KOPT-K1 (cell line): ENCODE data around the gene PIK3R1.

Source experiments
- H3K27ac ChIP-seq: fragments of 200-600 bp; sonication (generic); 2 replicates; pipeline ENCODE4 v1.5.1; 2016; ENCODE audit warnings: antibody characterized with exemption, mild to moderate bottlenecking, low read depth, low read length; ENCODE audit not compliant: poor library complexity, severe bottlenecking
- H3K36me3 ChIP-seq: fragments of 200-600 bp; sonication (generic); 2 replicates; pipeline ENCODE4 v1.5.1; 2017; ENCODE audit warnings: antibody characterized with exemption, mild to moderate bottlenecking, low read length, moderate library complexity; ENCODE audit not compliant: insufficient read depth
- H3K9me3 ChIP-seq: fragments of 200-600 bp; sonication (generic); 2 replicates; pipeline ENCODE4 v1.5.1; 2017; ENCODE audit warnings: antibody characterized with exemption, low read length, mild to moderate bottlenecking; ENCODE audit not compliant: insufficient read depth, poor library complexity, severe bottlenecking

PIK3R1 gene

GRCh38 chr5:68215208-68215897 lies at the start of gene PIK3R1:
Gene PIK3R1, plus strand, starts transcription at chr5:68215756. Its CDS starts 10,920 bp downstream, at chr5:68226676.
- Histone ChIP-seq H3K27ac (peak within 1 kb of the TSS; percentile 98), H3K36me3 (peaks cover 12% of the 10 kb centered on the region; the same call in 1 of the 2 replicates), H3K9me3 (peaks cover 14% of the 10 kb centered on the region)

GRCh38 chr5:68167195-68167651 lies 48.3 kb upstream of the PIK3R1 start:
- H3K9me3 ChIP-seq, result no peaks in the 10 kb centered on the region
- H3K36me3 ChIP-seq, result no peaks in the 10 kb centered on the region
- H3K27ac ChIP-seq, result no peak overlapping the region

- Histone ChIP-seq H3K27ac (no peak overlapping the region), H3K9me3 (no peaks in the 10 kb centered on the region), H3K36me3 (no peaks in the 10 kb centered on the region)
Observed at GRCh38 chr5:68169903-68170302, 45.7 kb upstream of the PIK3R1 start.

- no peaks in the 10 kb centered on the region for H3K9me3 ChIP-seq
- no peak overlapping the region for H3K27ac ChIP-seq
- H3K36me3 ChIP-seq, result no peaks in the 10 kb centered on the region
Observed at GRCh38 chr5:68170826-68171558, 44.6 kb upstream of the PIK3R1 start.

GRCh38 chr5:68172314-68172713 lies 43.2 kb upstream of the PIK3R1 start:
- Histone ChIP-seq H3K36me3 (no peaks in the 10 kb centered on the region), H3K27ac (no peak overlapping the region), H3K9me3 (no peaks in the 10 kb centered on the region)

DNA sequence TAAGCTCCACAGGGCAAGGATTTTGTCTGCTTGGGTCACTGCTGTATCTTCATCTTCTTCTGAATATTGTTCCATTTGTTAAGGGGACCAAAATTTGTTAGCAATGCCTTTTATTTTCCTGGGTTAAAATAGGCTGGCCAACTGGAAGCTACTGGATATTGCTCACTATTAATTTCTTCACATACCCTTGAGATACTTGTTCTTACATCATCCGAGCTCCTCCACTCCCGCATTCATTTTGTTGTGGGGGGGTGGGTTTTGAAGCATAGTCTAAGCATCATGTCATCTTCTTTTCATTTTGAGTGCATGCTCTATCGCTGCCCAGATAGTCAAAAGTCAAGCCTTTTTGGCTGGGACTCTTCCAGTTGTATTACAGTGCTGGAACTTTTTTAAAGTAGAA lies 42.5 kb upstream of the PIK3R1 start:
- H3K27ac ChIP-seq, result no peak overlapping the region

DNA sequence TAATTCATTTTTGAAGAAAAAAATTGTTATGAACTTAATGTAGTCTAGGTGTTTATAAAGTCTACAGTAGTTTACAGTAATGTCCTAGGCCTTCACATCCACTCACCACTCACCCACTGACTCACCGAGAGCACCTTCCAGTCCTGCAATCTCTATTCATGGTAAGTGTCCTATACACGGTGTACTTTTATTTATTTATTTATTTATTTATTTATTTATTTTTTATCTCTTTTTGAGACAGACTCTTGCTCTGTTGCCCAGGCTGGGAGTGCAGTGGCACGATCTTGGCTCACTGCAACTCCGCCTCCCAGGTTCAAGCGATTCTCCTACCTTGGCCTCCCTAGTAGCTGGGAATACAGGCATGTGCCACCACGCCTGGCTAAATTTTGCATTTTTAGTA lies 39.3 kb upstream of the PIK3R1 start:
- Histone ChIP-seq H3K36me3 (no peaks in the 10 kb centered on the region), H3K9me3 (no peaks in the 10 kb centered on the region), H3K27ac (no peak overlapping the region)

More for the DNA sequence above, 42.5 kb upstream of the PIK3R1 start:
- Histone ChIP-seq H3K9me3 (no peaks in the 10 kb centered on the region), H3K36me3 (no peaks in the 10 kb centered on the region)

DNA sequence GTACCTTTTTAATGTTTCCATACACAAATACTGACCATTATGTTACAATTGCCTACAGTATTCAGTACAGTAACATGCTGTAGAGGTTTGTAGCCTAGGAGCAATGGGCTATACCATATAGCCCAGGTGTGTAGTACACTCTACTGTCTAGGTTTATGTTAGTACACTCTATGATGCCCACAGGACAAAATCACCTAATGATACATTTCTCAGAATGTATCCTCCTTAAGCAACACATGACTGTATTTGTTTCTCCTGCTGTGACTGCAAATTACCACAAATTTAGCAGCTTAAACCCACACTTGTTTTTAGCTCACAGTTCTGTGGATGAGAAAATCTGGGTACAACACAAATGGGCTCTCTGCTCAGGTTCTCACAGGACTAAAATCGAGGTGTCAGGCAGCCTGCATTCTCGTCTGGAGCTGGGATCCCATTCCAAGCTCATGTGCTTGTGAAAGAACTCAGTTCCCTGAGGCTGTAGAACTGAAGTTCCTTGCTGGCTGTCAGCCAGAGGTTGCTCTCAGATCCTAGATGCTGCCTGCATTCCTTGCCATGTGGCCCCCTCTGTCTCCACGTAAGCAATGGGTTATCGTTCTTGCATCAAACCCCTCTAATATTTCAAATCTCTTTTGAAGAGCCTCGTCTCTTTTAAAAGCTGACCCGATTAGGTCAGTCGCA lies 38.6 kb upstream of the PIK3R1 start:
- Histone ChIP-seq H3K27ac (no peak overlapping the region), H3K36me3 (no peaks in the 10 kb centered on the region), H3K9me3 (no peaks in the 10 kb centered on the region)

- Histone ChIP-seq H3K27ac (no peak overlapping the region), H3K36me3 (no peaks in the 10 kb centered on the region), H3K9me3 (no peaks in the 10 kb centered on the region)
Observed at GRCh38 chr5:68177676-68178075, 37.9 kb upstream of the PIK3R1 start.

GRCh38 chr5:68178579-68178978 lies 37.0 kb upstream of the PIK3R1 start:
- Histone ChIP-seq H3K36me3 (no peaks in the 10 kb centered on the region), H3K9me3 (no peaks in the 10 kb centered on the region), H3K27ac (no peak overlapping the region)

- H3K36me3 ChIP-seq, result no peaks in the 10 kb centered on the region
- no peak overlapping the region for H3K27ac ChIP-seq
- no peaks in the 10 kb centered on the region for H3K9me3 ChIP-seq
Observed at GRCh38 chr5:68180121-68181038, 35.2 kb upstream of the PIK3R1 start.

GRCh38 chr5:68181039-68181599 lies 34.4 kb upstream of the PIK3R1 start:
- no peaks in the 10 kb centered on the region for H3K36me3 ChIP-seq
- H3K27ac ChIP-seq, result no peak overlapping the region
- H3K9me3 ChIP-seq, result no peaks in the 10 kb centered on the region

GRCh38 chr5:68182094-68182493 lies 33.5 kb upstream of the PIK3R1 start:
- H3K27ac ChIP-seq, result no peak overlapping the region
- H3K9me3 ChIP-seq, result no peaks in the 10 kb centered on the region
- H3K36me3 ChIP-seq, result no peaks in the 10 kb centered on the region

- no peaks in the 10 kb centered on the region for H3K9me3 ChIP-seq
- H3K36me3 ChIP-seq, result no peaks in the 10 kb centered on the region
- no peak overlapping the region for H3K27ac ChIP-seq
Observed at GRCh38 chr5:68182534-68182933, 33.0 kb upstream of the PIK3R1 start.
